NCI-H1436 treated with DMSO at 0.1 percent for 48 hours (cell line): ENCODE results near the gene OR14I1.

Source experiments
- DNase-seq: peaks from one replicate; lab custom pipeline; 2025; lab: John Stamatoyannopoulos, UW

The OR14I1 gene

GRCh38 chr1:248702714-248703113, at the start of gene OR14I1:
OR14I1 (minus strand) TSS chr1:248702766.
- DNase-seq: no peak

- DNase-seq: no peak
These were observed 49.1 kb upstream of the OR14I1 start for GRCh38 chr1:248751635-248752034.

DNA sequence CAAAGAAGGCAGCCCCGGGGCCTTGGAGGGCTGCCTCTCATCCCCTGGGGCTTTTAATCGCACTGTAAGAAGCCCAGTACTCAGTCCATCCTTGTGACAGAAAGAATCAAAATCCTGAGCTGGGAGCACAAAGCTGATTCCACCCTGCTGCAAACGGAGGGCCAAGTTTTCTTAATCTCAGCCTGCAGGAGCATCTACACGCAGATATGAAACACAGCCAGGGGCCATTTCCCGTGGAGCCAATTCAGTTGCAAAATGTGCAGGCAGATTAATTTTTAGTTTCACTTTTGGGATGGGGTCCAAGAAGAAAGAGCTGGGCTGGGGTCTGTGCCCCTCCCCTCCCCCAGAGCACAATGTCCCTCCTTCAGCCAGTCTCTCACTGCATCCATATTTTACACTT, 48.6 kb upstream of the OR14I1 start:
- DNase-seq: no peak

GRCh38 chr1:248750496-248750895, 47.9 kb upstream of the OR14I1 start:
- DNase-seq: no peak

DNA sequence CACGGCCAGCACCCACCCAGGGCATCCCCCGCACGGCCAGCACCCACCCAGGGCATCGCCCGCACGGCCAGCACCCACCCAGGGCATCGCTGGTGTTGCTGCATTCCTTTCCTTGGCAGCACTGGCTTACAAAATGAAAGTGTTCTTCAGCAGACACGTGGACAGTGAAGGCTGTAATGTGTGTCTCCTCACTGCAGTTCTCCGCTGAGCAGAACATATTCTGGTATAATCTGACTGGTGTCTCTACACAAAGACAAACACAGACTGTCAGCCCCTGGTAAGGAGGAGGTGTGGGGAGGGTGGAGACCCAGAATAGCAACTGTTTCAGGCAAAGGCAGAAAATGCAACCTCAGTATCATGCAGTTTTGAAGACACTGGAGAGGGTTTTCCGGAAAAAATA, 45.6 kb upstream of the OR14I1 start:
- DNase-seq: no peak

- DNase-seq: no peak
These were observed 38.3 kb upstream of the OR14I1 start for GRCh38 chr1:248740876-248741275.

- no peak for DNase-seq
These were observed 37.1 kb upstream of the OR14I1 start for GRCh38 chr1:248739572-248740205.

- no peak for DNase-seq
These were observed 34.9 kb upstream of the OR14I1 start for GRCh38 chr1:248737457-248737856.

GRCh38 chr1:248736977-248737376, 34.4 kb upstream of the OR14I1 start:
- no peak for DNase-seq

DNA sequence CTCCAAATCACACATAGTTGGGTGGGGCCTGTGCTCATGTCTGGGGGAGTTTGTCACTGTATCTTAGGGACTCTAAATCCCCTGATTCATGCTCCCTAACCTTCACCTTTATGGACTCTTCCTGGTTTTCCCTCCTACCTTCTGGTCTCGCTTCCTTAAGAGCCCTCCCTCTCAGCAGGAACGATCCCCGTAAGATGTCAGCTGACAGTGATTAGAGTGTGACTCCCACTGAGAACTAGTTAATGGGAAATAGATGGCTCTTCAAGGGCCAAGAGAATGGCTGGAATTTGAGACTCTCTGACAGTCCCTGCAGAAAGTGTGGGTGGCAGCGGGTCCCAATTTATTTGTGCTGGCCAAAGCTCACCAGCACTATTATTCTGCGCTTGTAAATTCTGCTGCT, 31.0 kb upstream of the OR14I1 start:
- DNase-seq: no peak

- no peak for DNase-seq
These were observed 28.2 kb upstream of the OR14I1 start for GRCh38 chr1:248730507-248731335.

GRCh38 chr1:248714248-248714647, 11.7 kb upstream of the OR14I1 start:
- no peak for DNase-seq

DNA sequence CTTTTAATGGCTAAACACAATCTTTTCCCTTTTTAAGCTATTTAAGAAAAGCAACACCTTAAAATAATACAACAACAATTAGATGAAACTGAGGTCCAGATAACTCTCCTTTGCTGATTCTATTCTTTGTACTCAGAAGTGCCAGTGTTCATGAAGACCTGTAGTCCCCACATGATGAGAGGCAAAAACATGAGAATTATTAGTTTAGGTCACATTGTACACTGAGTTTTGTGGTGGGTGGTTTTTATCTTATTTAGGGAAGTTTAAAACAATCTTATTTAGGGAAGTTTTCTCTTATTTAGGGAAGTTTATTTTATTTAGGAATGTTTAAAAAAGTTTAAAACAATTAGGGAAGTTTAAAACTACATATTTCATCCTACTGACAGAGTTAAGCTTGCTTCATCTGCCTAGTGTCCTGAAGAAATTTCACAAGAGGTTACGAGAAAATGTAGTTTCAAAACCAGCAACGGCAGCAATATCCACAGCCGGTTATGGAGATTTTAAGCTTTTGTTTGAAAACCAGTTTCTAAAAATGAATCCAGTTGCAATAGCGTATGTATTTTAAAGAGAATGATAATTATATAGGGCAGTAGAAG, 7.8 kb upstream of the OR14I1 start:
- DNase-seq: no peak

DNA sequence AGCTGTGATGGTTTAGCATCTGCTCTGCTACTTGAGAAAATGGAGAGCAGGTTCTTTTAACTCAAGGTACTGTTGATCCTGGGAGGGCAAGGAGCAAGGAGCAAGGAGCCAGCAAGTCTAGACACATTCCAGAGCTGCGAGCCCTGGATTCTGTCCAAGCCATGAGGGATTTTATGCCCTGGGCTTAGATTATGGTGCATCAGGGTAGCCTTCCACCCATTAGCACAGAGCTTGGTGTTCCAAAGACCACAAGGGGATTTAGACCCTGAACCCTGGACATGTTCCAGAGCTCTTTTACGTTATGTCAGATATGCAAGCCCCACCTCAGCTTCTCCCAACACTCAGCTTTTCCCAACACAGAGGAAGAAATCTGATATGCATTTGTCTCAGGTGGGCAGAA, 2.0 kb upstream of the OR14I1 start:
- DNase-seq: no peak

GRCh38 chr1:248703674-248704073, 1.1 kb upstream of the OR14I1 start:
- DNase-seq: no peak

GRCh38 chr1:248699099-248699498, 3.5 kb downstream of the OR14I1 start:
- DNase-seq: no peak

GRCh38 chr1:248697907-248698306, 4.7 kb downstream of the OR14I1 start:
- no peak for DNase-seq

GRCh38 chr1:248696774-248697173, 5.8 kb downstream of the OR14I1 start:
- no peak for DNase-seq

DNA sequence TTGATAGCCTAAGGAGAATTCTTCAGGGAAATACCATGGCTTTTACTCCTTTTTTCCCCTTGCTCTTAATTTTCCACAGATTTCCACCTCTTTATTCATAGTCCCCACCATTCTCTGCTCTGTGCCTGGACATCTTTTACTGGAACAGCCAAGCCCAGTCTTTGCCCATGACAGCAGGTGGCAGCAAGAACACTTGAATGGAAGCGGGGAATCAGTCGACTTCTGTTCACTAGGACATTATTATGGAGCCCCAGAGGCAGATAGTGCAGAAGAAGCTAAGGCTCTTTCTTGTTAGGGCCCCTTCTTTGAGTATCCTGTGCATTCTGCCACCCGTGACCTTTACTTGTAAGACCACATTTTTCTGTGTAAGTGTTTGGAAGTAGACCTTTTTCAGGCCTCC, 6.3 kb downstream of the OR14I1 start:
- DNase-seq: no peak

DNA sequence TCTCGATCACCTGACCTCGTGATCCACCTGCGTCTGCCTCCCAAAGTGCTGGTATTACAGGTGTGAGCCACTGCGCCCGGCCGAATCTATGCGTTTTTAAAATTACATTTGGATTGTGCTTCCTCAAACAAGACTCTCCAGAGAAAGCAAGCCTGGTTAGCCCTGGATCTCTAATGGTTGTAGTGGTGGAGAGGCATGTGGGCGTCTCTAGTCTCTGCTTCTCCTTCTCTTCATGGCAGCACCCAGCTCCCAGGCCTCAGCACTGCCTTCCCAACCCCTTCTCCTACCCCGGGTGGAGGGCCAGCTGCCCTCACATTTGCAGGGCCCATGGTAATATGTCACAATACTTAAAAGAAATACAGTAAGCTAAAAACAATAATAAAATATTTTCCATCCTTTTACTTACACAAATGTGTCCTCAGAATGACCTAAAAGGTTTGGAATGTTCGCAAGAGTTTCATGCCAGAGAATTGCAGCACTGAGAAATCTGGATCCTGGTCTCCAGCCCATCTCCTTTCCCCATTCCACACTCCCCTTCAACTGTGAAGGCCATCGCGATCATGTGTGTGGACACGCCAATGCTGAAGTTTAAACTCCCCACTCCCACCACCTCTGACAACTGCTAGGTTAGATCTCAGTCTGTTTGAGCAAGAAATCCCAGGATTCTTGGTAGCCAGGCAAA, 7.0 kb downstream of the OR14I1 start:
- no peak for DNase-seq

GRCh38 chr1:248691567-248692155, 10.9 kb downstream of the OR14I1 start:
- no peak for DNase-seq
